Activated naive CD8-positive, alpha-beta T cell (primary cell): ENCODE data around the gene PRSS21.

Experiments used
- H3K27ac Mint-ChIP-seq: one replicate; pipeline ENCODE4 v1.8.0; 2021; ENCODE audit warnings: mixed read lengths
- H3K27me3 Mint-ChIP-seq: one replicate; pipeline ENCODE4 v1.8.0; 2021; ENCODE audit warnings: mixed read lengths
- H3K36me3 Mint-ChIP-seq: one replicate; pipeline ENCODE4 v1.8.0; 2021; ENCODE audit warnings: mixed read lengths
- H3K4me1 Mint-ChIP-seq: one replicate; pipeline ENCODE4 v1.8.0; 2021; ENCODE audit warnings: low read depth, mixed read lengths
- H3K4me3 Mint-ChIP-seq: one replicate; pipeline ENCODE4 v1.8.0; 2021; ENCODE audit warnings: mild to moderate bottlenecking, mixed read lengths
- H3K9me3 Mint-ChIP-seq: one replicate; pipeline ENCODE4 v1.8.0; 2021; ENCODE audit warnings: low read depth, mixed read lengths

Gene PRSS21

DNA sequence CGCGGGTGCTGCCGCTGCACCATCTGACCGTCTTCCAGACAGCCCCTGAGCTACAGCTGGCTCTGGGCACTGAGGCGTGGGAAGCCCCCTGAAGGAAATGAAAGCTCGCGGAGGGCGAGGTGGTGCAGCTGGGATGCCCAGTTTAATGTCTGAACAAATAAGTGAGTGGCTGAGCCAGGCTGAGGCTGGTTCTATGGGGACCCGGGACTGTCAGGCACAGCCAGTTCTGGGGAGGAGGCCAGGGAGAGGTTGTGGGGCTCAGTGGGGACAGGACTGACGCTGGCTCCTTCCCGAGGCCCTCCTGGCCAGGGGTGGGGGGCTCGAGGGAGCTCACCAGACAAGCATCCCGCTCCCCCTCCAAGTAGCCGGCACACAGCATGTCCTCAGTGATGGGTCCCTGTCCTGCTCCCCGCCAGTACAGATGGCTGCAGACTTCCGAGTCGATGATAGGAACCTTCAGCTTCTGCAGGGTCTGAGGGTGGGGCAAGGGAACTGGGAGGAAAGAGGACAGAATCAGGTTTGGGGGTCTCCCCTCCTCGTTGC is 36.6 kb downstream of the PRSS21 start:
- H3K36me3 Mint-ChIP-seq: peaks cover 10% of the 10 kb centered on the region
- no peak overlapping the region for H3K27ac Mint-ChIP-seq
- H3K9me3 Mint-ChIP-seq: peaks cover 9% of the 10 kb centered on the region
- no peak overlapping the region for H3K4me3 Mint-ChIP-seq
- H3K4me1 Mint-ChIP-seq: peaks cover 4% of the 10 kb centered on the region
- no peaks in the 10 kb centered on the region for H3K27me3 Mint-ChIP-seq

- no peaks in the 10 kb centered on the region for H3K27me3 Mint-ChIP-seq
- peaks cover 8% of the 10 kb centered on the region for H3K36me3 Mint-ChIP-seq
- no peak overlapping the region for H3K27ac Mint-ChIP-seq
Measured at GRCh38 chr16:2854700-2855309, 37.8 kb downstream of the PRSS21 start.

GRCh38 chr16:2855536-2855935 is 38.5 kb downstream of the PRSS21 start:
- Mint-ChIP-seq H3K4me3 (no peak overlapping the region), H3K27ac (no peak overlapping the region), H3K4me1 (peaks cover 5% of the 10 kb centered on the region), H3K9me3 (peaks cover 9% of the 10 kb centered on the region), H3K36me3 (peaks cover 8% of the 10 kb centered on the region), H3K27me3 (no peaks in the 10 kb centered on the region)

More at GRCh38 chr16:2854700-2855309, 37.8 kb downstream of the PRSS21 start:
- Mint-ChIP-seq H3K4me3 (no peak overlapping the region), H3K4me1 (peaks cover 5% of the 10 kb centered on the region), H3K9me3 (peaks cover 9% of the 10 kb centered on the region)

DNA sequence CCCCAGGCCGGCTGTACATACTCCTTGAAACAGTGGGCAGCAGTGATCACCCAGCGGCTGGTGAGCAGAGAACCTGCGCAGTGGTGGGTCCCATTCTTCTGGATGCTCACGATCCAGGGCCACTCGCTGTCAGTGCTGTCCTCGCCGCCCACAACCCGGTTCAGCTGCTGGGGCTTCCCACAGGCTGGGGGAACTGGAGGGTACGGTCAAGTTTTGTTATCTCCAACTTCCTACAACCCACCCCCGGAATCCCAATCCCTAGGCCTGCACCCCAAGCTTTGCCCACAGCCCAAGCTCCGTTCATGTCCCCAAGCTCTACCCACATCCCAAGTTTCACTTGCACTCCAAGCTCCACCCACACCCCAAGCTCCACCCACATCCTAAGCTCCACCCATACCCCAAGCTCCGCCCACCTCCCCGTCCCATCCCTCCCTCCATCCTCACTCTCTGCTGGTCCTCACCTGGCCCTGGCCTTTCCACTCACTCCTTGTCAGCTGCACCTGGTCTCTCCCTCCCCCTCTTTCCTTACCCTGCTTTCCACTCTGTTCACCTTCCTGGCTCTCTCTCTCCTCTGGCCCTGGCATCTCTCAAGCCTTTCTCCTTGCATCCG is 39.1 kb downstream of the PRSS21 start:
- Mint-ChIP-seq H3K27ac (no peak overlapping the region), H3K4me1 (peaks cover 5% of the 10 kb centered on the region), H3K9me3 (peaks cover 9% of the 10 kb centered on the region), H3K27me3 (peaks cover under 1% of the 10 kb centered on the region), H3K4me3 (no peak overlapping the region), H3K36me3 (peaks cover 8% of the 10 kb centered on the region)

DNA sequence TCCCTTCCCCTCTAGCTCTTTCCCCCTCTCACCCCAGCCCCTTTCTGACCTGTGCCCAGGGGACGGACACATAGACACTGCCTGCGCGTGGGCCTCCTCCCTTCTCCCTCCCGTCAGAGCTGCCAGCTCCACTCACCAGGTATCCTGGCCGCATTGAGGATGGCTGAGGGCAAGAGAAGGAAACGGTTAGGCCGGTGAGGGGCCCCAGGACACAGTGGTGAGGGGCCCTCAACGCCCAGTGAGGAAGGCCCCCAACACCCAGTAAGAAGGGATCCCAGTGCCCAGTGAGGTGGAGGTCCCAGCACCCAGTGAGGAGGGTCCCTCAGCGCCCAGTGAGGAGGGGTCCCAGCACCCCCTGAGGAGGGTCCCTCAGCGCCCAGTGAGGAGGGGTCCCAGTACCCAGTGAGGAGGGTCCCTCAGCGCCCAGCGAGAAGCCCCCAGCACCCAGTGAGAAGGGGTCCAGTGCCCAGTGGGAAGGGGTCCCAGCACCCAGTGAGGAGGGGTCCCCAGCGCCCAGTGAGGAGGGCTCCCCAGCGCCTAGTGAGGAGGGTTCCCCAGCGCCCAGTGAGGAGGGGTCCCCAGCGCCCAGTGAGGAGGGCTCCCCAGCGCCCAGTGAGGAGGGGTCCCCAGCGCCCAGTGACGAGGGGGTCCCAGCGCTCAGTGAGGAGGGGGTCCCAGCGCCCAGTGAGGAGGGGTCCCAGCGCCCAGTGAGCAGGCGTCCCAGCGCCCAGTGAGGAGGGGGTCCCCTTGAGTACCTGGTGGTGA is 39.8 kb downstream of the PRSS21 start:
- H3K36me3 Mint-ChIP-seq: peaks cover 8% of the 10 kb centered on the region
- H3K9me3 Mint-ChIP-seq: peaks cover 9% of the 10 kb centered on the region
- no peak overlapping the region for H3K27ac Mint-ChIP-seq
- peaks cover 5% of the 10 kb centered on the region for H3K4me1 Mint-ChIP-seq
- H3K27me3 Mint-ChIP-seq: peaks cover 2% of the 10 kb centered on the region
- H3K4me3 Mint-ChIP-seq: no peak overlapping the region

DNA sequence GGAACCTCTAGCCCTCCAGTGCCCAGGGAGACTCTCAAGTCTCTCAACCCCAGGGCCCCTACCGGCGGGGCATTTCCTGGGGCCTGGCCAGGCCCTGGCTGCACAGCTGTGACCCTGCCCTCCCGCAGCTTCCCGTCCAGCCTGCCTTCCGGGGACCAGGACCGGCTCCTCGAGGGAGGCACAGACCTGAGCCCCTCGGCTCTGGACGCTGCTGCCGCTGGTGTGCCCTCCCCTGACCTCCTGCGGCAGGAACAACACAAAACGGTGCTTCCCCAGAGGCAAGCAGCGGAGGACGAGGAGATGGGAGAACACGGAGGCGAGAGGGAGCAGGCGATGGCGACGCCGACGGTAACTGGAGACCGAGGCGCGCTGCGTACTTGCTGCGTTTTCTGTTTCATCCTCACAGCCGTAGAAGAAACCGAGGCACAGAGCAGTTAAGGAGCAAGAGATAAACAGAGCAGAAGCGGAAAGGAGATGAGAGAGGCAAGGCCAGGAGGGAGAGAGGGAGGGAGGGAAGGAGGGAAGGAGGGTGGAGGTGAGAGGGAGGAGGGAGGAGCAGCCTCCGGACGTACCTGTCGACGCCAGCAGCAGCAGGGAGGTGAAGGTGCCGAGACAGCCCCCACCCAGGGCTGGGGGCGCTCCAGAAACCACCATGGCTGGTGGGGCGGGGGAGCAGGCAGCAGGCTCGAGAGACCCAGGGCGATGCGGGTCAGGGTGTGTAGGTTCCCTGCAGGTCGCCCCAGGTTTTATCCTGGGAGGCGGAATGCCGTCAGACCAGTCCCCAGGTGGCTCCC is 40.6 kb downstream of the PRSS21 start, which contains the start of gene PRSS22:
Gene PRSS22, minus strand, starts transcription at position 720 of the 794 bp plus-strand sequence. Its CDS starts 66 bp downstream, at position 654.
- Mint-ChIP-seq H3K27ac (no peak within 1 kb of the TSS), H3K27me3 (peaks cover 2% of the 10 kb centered on the region)

GRCh38 chr16:2858245-2859025 is 41.4 kb downstream of the PRSS21 start:
- H3K9me3 Mint-ChIP-seq: peaks cover 9% of the 10 kb centered on the region
- no peak overlapping the region for H3K27ac Mint-ChIP-seq
- peaks cover 2% of the 10 kb centered on the region for H3K27me3 Mint-ChIP-seq
- peaks cover 8% of the 10 kb centered on the region for H3K36me3 Mint-ChIP-seq
- H3K4me1 Mint-ChIP-seq: peaks cover 5% of the 10 kb centered on the region
- H3K4me3 Mint-ChIP-seq: no peak overlapping the region

More for the DNA sequence above, 40.6 kb downstream of the PRSS21 start, which contains the start of gene PRSS22:
- peaks cover 8% of the 10 kb centered on the region for H3K36me3 Mint-ChIP-seq
- peaks cover 5% of the 10 kb centered on the region for H3K4me1 Mint-ChIP-seq
- H3K9me3 Mint-ChIP-seq: peaks cover 9% of the 10 kb centered on the region
- peak within 1 kb of the TSS; percentile 79 for H3K4me3 Mint-ChIP-seq

DNA sequence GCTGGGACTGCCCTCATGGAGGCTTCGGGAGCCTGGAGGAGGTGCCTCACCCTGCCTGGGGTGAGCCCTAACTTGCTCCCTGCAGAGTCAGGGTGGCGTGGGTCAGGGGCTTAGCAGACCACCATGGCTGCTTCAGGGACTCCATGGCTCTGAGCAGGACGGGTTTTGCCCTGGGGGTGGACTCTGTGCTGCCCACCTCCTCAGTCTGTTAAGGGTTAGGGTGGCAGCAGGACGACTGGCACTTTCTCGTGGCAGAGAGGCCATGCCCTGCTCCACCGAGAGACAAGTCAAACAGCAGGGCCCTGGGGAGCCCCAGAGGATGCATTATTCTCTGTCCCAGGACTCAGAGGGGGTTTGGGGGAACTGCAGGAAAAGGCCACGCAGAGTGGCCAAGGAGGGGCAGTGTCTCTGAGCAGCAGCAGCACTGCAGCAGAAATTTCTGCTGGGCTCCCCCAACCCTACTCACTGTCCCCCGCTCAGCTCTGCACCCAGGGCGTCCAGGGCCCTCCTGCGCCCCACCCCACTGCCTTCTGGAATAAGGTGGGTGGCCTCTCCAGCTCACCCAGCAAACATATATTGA is 42.7 kb downstream of the PRSS21 start:
- Mint-ChIP-seq H3K4me3 (no peak overlapping the region), H3K36me3 (no peaks in the 10 kb centered on the region), H3K4me1 (peaks cover 5% of the 10 kb centered on the region), H3K27ac (no peak overlapping the region), H3K9me3 (no peaks in the 10 kb centered on the region), H3K27me3 (peaks cover 2% of the 10 kb centered on the region)

GRCh38 chr16:2860826-2861567 is 44.0 kb downstream of the PRSS21 start:
- Mint-ChIP-seq H3K9me3 (no peaks in the 10 kb centered on the region), H3K27me3 (peaks cover 2% of the 10 kb centered on the region), H3K36me3 (no peaks in the 10 kb centered on the region), H3K4me3 (no peak overlapping the region), H3K4me1 (peaks cover 6% of the 10 kb centered on the region), H3K27ac (no peak overlapping the region)

DNA sequence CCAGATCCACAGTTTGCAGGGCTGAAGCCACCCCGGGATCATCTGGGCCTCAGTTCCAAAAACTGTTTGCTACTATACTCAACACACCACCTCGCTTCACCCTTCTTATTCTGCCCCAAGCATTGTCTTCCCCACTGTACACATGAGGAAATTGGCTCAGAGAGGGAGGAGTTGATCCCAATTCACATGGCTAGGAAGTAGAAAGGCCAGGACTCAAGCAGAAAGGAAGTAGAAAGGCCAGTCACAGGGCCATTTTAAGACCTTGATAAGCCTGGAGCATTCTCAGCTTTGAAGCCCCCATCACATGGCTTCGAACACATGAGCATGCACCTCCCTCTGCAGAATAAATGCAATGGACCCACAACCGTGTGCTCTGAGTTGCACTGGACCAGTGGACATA is 48.6 kb downstream of the PRSS21 start:
- Mint-ChIP-seq H3K4me3 (no peak overlapping the region), H3K4me1 (peaks cover 14% of the 10 kb centered on the region), H3K9me3 (no peaks in the 10 kb centered on the region), H3K27me3 (peaks cover 2% of the 10 kb centered on the region), H3K36me3 (no peaks in the 10 kb centered on the region), H3K27ac (peak overlapping the region; percentile 16)

GRCh38 chr16:2866431-2866830 is 49.4 kb downstream of the PRSS21 start:
- H3K27me3 Mint-ChIP-seq: no peaks in the 10 kb centered on the region
- peak overlapping the region; percentile 64 for H3K4me3 Mint-ChIP-seq
- peaks cover 14% of the 10 kb centered on the region for H3K4me1 Mint-ChIP-seq
- no peaks in the 10 kb centered on the region for H3K36me3 Mint-ChIP-seq
- H3K9me3 Mint-ChIP-seq: no peaks in the 10 kb centered on the region
- H3K27ac Mint-ChIP-seq: peak overlapping the region; percentile 29

- Mint-ChIP-seq H3K27ac (peak overlapping the region; percentile 76), H3K36me3 (no peaks in the 10 kb centered on the region), H3K4me1 (peaks cover 14% of the 10 kb centered on the region), H3K4me3 (peak overlapping the region; percentile 91), H3K27me3 (no peaks in the 10 kb centered on the region), H3K9me3 (no peaks in the 10 kb centered on the region)
Measured at GRCh38 chr16:2867661-2867986, 50.6 kb downstream of the PRSS21 start.
